CD4-positive, alpha-beta T cell treated with Interleukin-17A for 4 hours (primary cell): Measurements from ENCODE around the gene TMEM119.
"Not testable (repeated sequence)": the region's sequence is repeated elsewhere in the genome, so short reads cannot be mapped to it uniquely, and the experiment has no call there.

Source experiments
- DNase-seq: peaks from one replicate; pipeline ENCODE4 v3.0.0-alpha.2; 2020; ENCODE audit warnings: mixed read lengths

TMEM119 gene

GRCh38 chr12:108634341-108634751, 36.5 kb upstream of the TMEM119 start:
- DNase-seq: peak; percentile 73

- peak; percentile 88 for DNase-seq
Observed at GRCh38 chr12:108633534-108634248, 35.8 kb upstream of the TMEM119 start, which contains the start of gene SELPLG. Gene SELPLG (minus strand): TSS chr12:108633894. CDS start chr12:108624307, 9,587 bp downstream.

GRCh38 chr12:108633081-108633533, 35.2 kb upstream of the TMEM119 start:
- DNase-seq: no peak

GRCh38 chr12:108631261-108631660, 33.4 kb upstream of the TMEM119 start:
- not testable (repeated sequence) for DNase-seq

- peak; percentile 28 for DNase-seq
Observed at GRCh38 chr12:108630481-108631207, 32.8 kb upstream of the TMEM119 start.

GRCh38 chr12:108629824-108630476, 32.1 kb upstream of the TMEM119 start:
- peak; percentile 70 for DNase-seq

GRCh38 chr12:108629151-108629550, 31.3 kb upstream of the TMEM119 start:
- DNase-seq: no peak

GRCh38 chr12:108627134-108627920, 29.4 kb upstream of the TMEM119 start:
- no peak for DNase-seq

GRCh38 chr12:108625228-108625627, 27.3 kb upstream of the TMEM119 start:
- DNase-seq: no peak

GRCh38 chr12:108623577-108623976, 25.7 kb upstream of the TMEM119 start:
- DNase-seq: no peak

GRCh38 chr12:108622921-108623514, 25.1 kb upstream of the TMEM119 start:
- no peak for DNase-seq

- DNase-seq: no peak
Observed at GRCh38 chr12:108622421-108622820, 24.5 kb upstream of the TMEM119 start.

GRCh38 chr12:108621161-108621560, 23.3 kb upstream of the TMEM119 start:
- DNase-seq: no peak

- no peak for DNase-seq
Observed at GRCh38 chr12:108620236-108620879, 22.5 kb upstream of the TMEM119 start.

GRCh38 chr12:108619369-108620160, 21.7 kb upstream of the TMEM119 start:
- no peak for DNase-seq

GRCh38 chr12:108618953-108619274, 21.0 kb upstream of the TMEM119 start:
- not testable (repeated sequence) for DNase-seq

GRCh38 chr12:108618079-108618952, 20.4 kb upstream of the TMEM119 start:
- DNase-seq: peak; percentile 88

- peak; percentile 79 for DNase-seq
Observed at GRCh38 chr12:108616941-108617858, 19.3 kb upstream of the TMEM119 start.

- DNase-seq: no peak
Observed at GRCh38 chr12:108616359-108616758, 18.5 kb upstream of the TMEM119 start.
